Pancreas (tissue), 10 donors: ENCODE results near the gene MIA. TPM values are rescaled to one million over a fixed set of nuclear protein-coding genes. Genes with fewer than 3 reads are reported as not detected.

Experiments used
- ATAC-seq, 4 donors: fragments of 200-7000 bp; cut with Tn5 transposase; one replicate each; pipeline versions ENCODE4 v1.8.0 to v1.9.1; 2020; ENCODE audit warnings: mild to moderate bottlenecking in 4 of 4, moderate library complexity in 4 of 4
- DNase-seq, 6 donors: peaks; one replicate each; pipeline ENCODE4 v3.0.0-alpha.2; 2020
- FAIRE-seq: peaks from 2 replicates; lab custom pipeline; 2012; peaks lifted over from hg19 to GRCh38; lab: Jason Lieb, UNC
- H3K27ac ChIP-seq, 4 donors: fragments of 200-600 bp; sonication (generic); 1 replicate in 3 of 4; 2 replicates in 1 of 4; pipeline versions ENCODE4 v1.5.0 to v1.8.0; 2020
- H3K27me3 ChIP-seq, 4 donors: fragments of 200-600 bp; one replicate each; pipeline ENCODE4 v1.8.0; 2021
- H3K36me3 ChIP-seq, 3 donors: fragments of 200-600 bp; sonication (generic) in 1 of 3; one replicate each; pipeline versions ENCODE4 v1.5.0 to v1.8.0; 2020 to 2021
- H3K4me1 ChIP-seq, 3 donors: fragments of 200-600 bp; one replicate each; pipeline ENCODE4 v1.8.0; 2021
- H3K4me3 ChIP-seq, 4 donors: fragments of 200-600 bp; sonication (generic) in 2 of 4; one replicate each; pipeline versions ENCODE4 v1.5.0 to v1.8.0; 2020 to 2021
- H3K9me3 ChIP-seq, 4 donors: fragments of 200-600 bp; one replicate each; pipeline ENCODE4 v1.8.0; 2021
- WGBS, 2 donors: extraction: QIAGEN DNeasy Blood & Tissue Kit; methylation state at CpG; one replicate each; pipeline ENCODE4 v1.1.7; 2013; 5-methylcytosine and 5-hydroxymethylcytosine counted together
- intact Hi-C, 3 donors: fragments of 100-400 bp; cut with DNase I; formaldehyde crosslinking; loops; one replicate each; pipeline versions ENCODE4 v1.11.1 to v1.14.2; 2022
- polyA plus RNA-seq, 2 donors: library from polyadenylated mRNA; stranded (reverse); fragments of 200-250 nt; gene quantifications; one replicate each; pipeline ENCODE4 v1.2.3, GENCODE V29; 2013
- total RNA-seq, 6 donors: library from RNA; stranded (reverse); fragmentation: NEBNext Ultra II Directional in 4 of 6; extraction: Animal tissue kit (Norgen Biotek cat#: 25700) in 4 of 6; gene quantifications; one replicate each; pipeline versions ENCODE4 v1.2.1 to v1.2.4, GENCODE V29; 2021 to 2023
- TF ChIP-seq, protein P1 (sequence below), 4 donors: fragments of 200-600 bp; sonication (generic) in 3 of 4; IDR thresholded peaks; one replicate each; pipeline versions ENCODE4 v1.5.0 to v1.8.0; 2021; ENCODE audit warnings: antibody characterized with exemption in 4 of 4
- donor health status: healthy with polysubstance abuse.
- donor health status: DM: no; HTN: no; CAD: no; lungs with moderate emphysema.
- donor health status: DM: no; HTN: no; CAD: no.
- donor health status: control.
- donor health status: control.
- donor health status: Bipolar disorder and iron deficiency.
- donor health status: DM: yes; HTN: yes; CAD: no.
- donor health status: DM: no; HTN: no; CAD: no.
- donor health status: DM: no; HTN: no; CAD: no.
- donor health status: DM: yes; HTN: yes; CAD: no.

The MIA gene
- total and polyA plus RNA-seq, 8 donors, result 0.79 to 2.2 (median 1.4) TPM; not detected in 4

DNA sequence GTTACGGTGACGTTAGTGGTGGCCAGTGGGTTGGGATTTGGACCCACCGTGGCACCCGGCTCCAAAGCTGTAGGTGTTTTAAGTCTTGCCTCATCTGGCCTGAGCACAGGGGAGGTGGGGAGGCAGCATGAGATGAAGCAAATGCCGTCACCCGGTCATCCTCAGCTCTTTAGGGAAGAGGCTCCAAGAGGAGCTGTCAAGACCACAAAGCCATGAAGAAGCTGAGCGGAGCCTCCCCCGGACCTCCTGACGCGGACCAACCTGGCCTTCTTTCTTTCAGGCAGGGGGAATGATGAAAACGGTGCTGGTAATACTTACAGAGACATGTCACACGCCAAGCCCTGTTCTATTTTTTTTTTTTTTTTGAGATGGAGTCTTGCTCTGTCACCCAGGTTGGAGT lies 32.4 kb upstream of the MIA start:
- no peaks in the 10 kb centered on the region for H3K4me1 ChIP-seq
- TF ChIP-seq, protein P1, sequence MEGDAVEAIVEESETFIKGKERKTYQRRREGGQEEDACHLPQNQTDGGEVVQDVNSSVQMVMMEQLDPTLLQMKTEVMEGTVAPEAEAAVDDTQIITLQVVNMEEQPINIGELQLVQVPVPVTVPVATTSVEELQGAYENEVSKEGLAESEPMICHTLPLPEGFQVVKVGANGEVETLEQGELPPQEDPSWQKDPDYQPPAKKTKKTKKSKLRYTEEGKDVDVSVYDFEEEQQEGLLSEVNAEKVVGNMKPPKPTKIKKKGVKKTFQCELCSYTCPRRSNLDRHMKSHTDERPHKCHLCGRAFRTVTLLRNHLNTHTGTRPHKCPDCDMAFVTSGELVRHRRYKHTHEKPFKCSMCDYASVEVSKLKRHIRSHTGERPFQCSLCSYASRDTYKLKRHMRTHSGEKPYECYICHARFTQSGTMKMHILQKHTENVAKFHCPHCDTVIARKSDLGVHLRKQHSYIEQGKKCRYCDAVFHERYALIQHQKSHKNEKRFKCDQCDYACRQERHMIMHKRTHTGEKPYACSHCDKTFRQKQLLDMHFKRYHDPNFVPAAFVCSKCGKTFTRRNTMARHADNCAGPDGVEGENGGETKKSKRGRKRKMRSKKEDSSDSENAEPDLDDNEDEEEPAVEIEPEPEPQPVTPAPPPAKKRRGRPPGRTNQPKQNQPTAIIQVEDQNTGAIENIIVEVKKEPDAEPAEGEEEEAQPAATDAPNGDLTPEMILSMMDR (IDR thresholded peaks at IDR 0.05), result no peak
- H3K27ac ChIP-seq, result no peak overlapping the region
- FAIRE-seq (no peak), DNase-seq (no peak), ATAC-seq (no peak)
- WGBS, 2 donors, result 91 to 94% methylated on average over 12 of the region's 12 CpGs
- intact Hi-C loops, result no loop called here
- no peak overlapping the region for H3K4me3 ChIP-seq
- no peaks in the 10 kb centered on the region for H3K9me3 ChIP-seq
- H3K36me3 ChIP-seq, result peaks cover 0 to 13% (median 9%) of the 10 kb centered on the region in 3 donors
- no peaks in the 10 kb centered on the region for H3K27me3 ChIP-seq

DNA sequence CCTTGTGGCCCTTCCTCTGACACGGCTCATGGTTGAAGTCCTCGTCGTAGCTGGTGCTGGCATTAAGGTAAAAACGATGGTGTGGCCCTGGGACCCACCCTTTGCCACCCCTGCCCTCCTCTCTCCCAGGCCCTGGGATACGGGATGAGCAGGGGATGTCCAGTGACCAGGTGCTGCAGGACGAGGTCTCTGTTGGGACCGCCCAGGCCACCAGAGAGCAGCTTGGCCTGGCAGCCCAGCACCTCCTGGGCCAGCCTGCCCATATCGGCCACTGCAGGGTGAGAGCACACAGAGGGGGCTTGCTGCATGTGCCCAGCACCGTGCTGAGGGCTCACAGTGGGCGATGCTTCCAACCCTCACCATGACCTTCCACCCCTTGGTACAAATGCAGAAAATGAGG lies 31.4 kb upstream of the MIA start:
- DNase-seq, result no peak
- 91 to 95% methylated on average over 10 of the region's 10 CpGs for WGBS, 2 donors
- TF ChIP-seq, protein P1 (IDR thresholded peaks at IDR 0.05), result no peak
- Histone ChIP-seq H3K4me3 (no peak overlapping the region), H3K27me3 (no peaks in the 10 kb centered on the region), H3K4me1 (no peaks in the 10 kb centered on the region), H3K27ac (no peak overlapping the region), H3K9me3 (no peaks in the 10 kb centered on the region), H3K36me3 (peaks cover 0 to 13% (median 9%) of the 10 kb centered on the region in 3 donors)
- no peak for ATAC-seq
- intact Hi-C loops, result no loop called here
- no peak for FAIRE-seq

DNA sequence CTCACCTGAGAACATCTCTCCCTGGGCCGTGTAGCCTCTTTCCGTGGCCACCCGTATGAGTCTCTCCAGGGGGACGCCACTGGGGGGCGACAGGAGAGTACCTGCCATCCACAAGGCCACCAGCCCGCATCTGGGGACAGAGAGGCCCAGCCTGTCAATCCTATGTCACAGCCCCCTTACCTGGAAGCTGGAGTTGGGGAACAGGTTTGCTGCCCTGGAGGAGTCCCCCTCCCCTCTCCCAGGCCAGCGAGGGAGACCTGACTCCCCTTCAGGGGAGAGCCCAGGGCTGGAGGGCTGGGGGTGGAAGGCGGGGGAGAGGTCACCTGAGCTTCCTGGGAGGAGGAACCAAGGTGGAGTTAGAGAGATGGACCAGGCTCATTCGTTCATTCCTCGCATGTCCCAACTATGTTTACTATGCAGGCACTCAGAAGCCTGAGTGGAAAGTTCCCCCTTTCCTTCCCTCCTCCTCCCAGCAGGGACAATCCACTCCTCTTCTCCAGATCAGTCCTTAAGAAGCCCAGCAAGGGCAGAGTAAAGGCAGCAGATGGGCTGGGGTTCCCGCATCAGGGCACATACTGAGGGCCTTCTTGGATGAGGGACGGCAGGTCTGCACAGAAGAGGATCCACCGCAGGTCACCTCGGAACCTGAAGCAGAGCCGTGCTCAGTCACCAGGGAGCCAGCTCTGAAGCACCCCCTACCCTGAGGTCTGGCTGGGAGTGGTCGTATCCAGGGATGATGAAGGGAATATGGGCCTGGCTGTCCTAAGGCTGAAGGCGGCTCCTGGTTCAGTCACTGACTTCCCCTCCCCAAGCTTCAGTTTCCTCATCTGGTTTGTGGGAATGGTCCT lies 30.5 kb upstream of the MIA start:
- FAIRE-seq (no peak), DNase-seq (no peak), ATAC-seq (peak in 1 of 4 donors; percentile 51)
- H3K36me3 ChIP-seq, result peaks cover 0 to 8% (median 2%) of the 10 kb centered on the region in 3 donors
- H3K27ac ChIP-seq, result no peak overlapping the region
- H3K27me3 ChIP-seq, result no peaks in the 10 kb centered on the region
- TF ChIP-seq, protein P1 (IDR thresholded peaks at IDR 0.05), result no peak
- WGBS, 2 donors, result 63 to 67% methylated on average over 17 of the region's 17 CpGs
- H3K9me3 ChIP-seq, result no peaks in the 10 kb centered on the region
- no peak overlapping the region for H3K4me3 ChIP-seq
- intact Hi-C loops, result no loop called here
- H3K4me1 ChIP-seq, result peaks cover 0 to 4% (median 0%) of the 10 kb centered on the region in 3 donors

DNA sequence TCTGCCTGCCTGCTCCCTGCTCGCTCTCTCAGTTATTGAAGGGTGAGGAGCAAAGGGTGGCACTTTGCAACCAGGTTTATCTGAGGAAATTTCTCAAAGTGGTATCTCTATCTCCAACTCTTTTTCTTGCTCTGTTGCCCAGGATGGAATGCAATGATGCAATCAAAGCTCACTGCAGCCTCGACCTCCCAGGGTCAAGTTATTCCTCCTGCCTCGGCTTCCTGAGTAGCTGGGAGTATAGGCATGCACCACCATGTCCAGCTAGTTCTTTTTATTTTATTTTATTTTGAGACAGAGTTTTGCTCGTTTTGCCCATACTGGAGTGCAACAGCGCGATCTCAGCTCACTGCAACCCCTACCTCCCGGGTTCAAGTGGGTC lies 29.9 kb upstream of the MIA start:
- H3K27ac ChIP-seq, result no peak overlapping the region
- peaks cover 0 to 2% (median 0%) of the 10 kb centered on the region in 3 donors for H3K36me3 ChIP-seq
- ATAC-seq (no peak), DNase-seq (no peak), FAIRE-seq (no peak)
- H3K9me3 ChIP-seq, result no peaks in the 10 kb centered on the region
- TF ChIP-seq, protein P1 (IDR thresholded peaks at IDR 0.05), result no peak
- H3K4me3 ChIP-seq, result no peak overlapping the region
- intact Hi-C loops, result no loop called here
- WGBS, 2 donors, result 73 to 78% methylated on average over 7 of the region's 7 CpGs
- no peaks in the 10 kb centered on the region for H3K27me3 ChIP-seq
- peaks cover 0 to 4% (median 0%) of the 10 kb centered on the region in 3 donors for H3K4me1 ChIP-seq

DNA sequence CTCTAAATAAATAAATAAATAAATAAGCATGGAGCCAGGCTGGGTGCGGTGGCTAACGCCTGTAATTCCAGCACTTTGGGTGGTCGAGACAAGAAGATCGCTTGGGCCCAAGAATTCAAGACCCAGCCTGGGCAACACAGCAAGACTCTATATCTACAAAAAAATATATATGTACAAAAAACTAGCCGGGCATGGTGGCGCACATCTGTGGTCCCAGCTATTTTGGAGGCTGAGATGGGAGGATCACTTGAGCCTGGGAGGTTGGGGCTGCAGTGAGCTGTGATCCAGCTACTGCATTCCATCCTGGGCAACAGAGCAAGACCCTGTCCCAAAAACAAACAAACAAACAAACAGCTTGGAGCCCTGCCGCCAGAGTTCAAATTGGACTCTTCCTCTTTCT lies 27.8 kb upstream of the MIA start:
- ATAC-seq (no peak), DNase-seq (no peak), FAIRE-seq (no peak)
- no peaks in the 10 kb centered on the region for H3K36me3 ChIP-seq
- H3K4me1 ChIP-seq, result peaks cover 0 to 8% (median 0%) of the 10 kb centered on the region in 3 donors
- TF ChIP-seq, protein P1 (IDR thresholded peaks at IDR 0.05), result no peak
- H3K9me3 ChIP-seq, result no peaks in the 10 kb centered on the region
- intact Hi-C loops, result no loop called here
- H3K27ac ChIP-seq, result no peak overlapping the region
- no peak overlapping the region for H3K4me3 ChIP-seq
- WGBS, 2 donors, result 97 to 98% methylated on average over 7 of the region's 7 CpGs
- H3K27me3 ChIP-seq, result no peaks in the 10 kb centered on the region
